Esophagus muscularis mucosa (tissue), 3 donors: ENCODE data around the gene CDK2AP2.

Experiments
- POLR2A ChIP-seq: fragments of 450-650 bp; IDR thresholded peaks from one replicate; pipeline ENCODE4 v1.6.1; 2017; ENCODE audit warnings: antibody characterized with exemption, moderate library complexity, mild to moderate bottlenecking, low read depth
- POLR2AphosphoS5 ChIP-seq, 2 donors: sonication (generic); formaldehyde crosslinking; IDR thresholded peaks; one replicate each; pipeline ENCODE4 v1.6.1; 2017; ENCODE audit warnings: antibody characterized with exemption in 2 of 2
- TF ChIP-seq, protein P1 (sequence below), 3 experiments: fragments of 200-600 bp in 2 of 3; fragments of 450-650 bp in 1 of 3; sonication (generic) in 2 of 3; IDR thresholded peaks; one replicate each; pipeline ENCODE4 v1.5.1; 2017 to 2019; ENCODE audit warnings: antibody characterized with exemption in 3 of 3, mild to moderate bottlenecking in 2 of 3, moderate library complexity in 1 of 3

DNA sequence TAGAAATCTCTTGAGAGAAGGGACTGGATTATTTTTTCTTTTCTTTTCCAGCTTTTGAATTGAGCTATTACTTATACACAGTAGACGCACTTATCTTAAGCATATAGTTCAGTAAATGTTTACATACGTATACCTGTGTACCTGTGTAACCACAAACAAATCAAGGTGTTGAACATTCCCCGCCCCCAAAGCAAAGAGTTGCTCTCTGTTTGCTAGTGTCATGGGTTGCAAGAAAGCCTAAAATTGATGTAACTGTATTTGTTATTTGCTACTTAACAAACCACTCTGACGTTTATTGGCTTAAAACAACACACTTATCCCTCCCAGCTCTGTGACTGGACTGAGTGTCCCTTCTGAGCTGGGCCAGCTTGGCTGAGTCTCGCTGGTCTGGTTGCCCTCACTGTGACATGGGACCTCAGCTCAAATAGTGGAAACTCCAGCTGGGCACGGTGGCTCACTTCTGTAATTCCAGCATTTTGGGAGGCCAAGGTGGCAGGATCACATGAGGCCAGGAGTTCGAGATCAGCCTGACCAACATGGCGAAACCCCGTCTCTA lies 40.7 kb upstream of the CDK2AP2 start:
- TF ChIP-seq POLR2A (no peak), POLR2AphosphoS5 (IDR thresholded peaks at IDR 0.05) (no peak)
- TF ChIP-seq, protein P1, sequence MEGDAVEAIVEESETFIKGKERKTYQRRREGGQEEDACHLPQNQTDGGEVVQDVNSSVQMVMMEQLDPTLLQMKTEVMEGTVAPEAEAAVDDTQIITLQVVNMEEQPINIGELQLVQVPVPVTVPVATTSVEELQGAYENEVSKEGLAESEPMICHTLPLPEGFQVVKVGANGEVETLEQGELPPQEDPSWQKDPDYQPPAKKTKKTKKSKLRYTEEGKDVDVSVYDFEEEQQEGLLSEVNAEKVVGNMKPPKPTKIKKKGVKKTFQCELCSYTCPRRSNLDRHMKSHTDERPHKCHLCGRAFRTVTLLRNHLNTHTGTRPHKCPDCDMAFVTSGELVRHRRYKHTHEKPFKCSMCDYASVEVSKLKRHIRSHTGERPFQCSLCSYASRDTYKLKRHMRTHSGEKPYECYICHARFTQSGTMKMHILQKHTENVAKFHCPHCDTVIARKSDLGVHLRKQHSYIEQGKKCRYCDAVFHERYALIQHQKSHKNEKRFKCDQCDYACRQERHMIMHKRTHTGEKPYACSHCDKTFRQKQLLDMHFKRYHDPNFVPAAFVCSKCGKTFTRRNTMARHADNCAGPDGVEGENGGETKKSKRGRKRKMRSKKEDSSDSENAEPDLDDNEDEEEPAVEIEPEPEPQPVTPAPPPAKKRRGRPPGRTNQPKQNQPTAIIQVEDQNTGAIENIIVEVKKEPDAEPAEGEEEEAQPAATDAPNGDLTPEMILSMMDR (IDR thresholded peaks at IDR 0.05), result no peak
